HCT116 (cell line): ENCODE results near the gene ZNF620. TPM values are rescaled to one million over a fixed set of nuclear protein-coding genes. Genes with fewer than 3 reads are reported as not detected.

Experiments used
- ATAC-seq: fragments of 200-7000 bp; cut with Tn5 transposase; 2 replicates; pipeline ENCODE4 v1.9.1; 2020; ENCODE audit warnings: mild to moderate bottlenecking, moderate library complexity
- BruUV-seq: library from RNA; stranded (reverse); fragments of 400-500 nt; replicated peaks from 2 replicates; lab custom pipeline; 2021; lab: Mats Ljungman, UMichigan
- CTCF ChIA-PET: fragments of 300-600 bp; sonication (Branson Sonifier 250); formaldehyde crosslinking; loops from one replicate; lab custom pipeline; 2021; ENCODE audit warnings: antibody characterized with exemption; lab: Charles Lee
- POLR2A ChIA-PET: fragments of 300-600, 350-600 bp; sonication (Branson Sonifier 250); formaldehyde crosslinking; loops from one replicate; lab custom pipeline; 2021; ENCODE audit warnings: antibody characterized with exemption; lab: Charles Lee
- RAD21 ChIA-PET, 2 experiments: fragments of 300-600 bp; sonication (Branson Sonifier 250); formaldehyde crosslinking; loops; one replicate each; lab custom pipeline; 2023; ENCODE audit warnings: low total read pairs in 2 of 2; ENCODE audit not compliant: uncharacterized antibody in 2 of 2, unreplicated experiment in 2 of 2, low non-redundant PET in 1 of 2; lab: Charles Lee
- DNase-seq: peaks from one replicate; pipeline ENCODE4 v3.0.0-alpha.2; 2010; ENCODE audit warnings: low read depth, low spot score
- H2AFZ ChIP-seq: fragments of 200-600 bp; shearing (Covaris generic), sonication (generic); 2 replicates; pipeline ENCODE4 v1.6.1; 2017; ENCODE audit warnings: low read depth, mixed run types, mixed read lengths, antibody characterized with exemption, low read length; ENCODE audit not compliant: poor library complexity, severe bottlenecking
- H3K27ac ChIP-seq: 2 replicates; pipeline ENCODE4 v1.5.1; 2012; ENCODE audit warnings: low read depth, low read length
- H3K27me3 ChIP-seq: fragments of 200-600 bp; sonication (generic); 2 replicates; pipeline ENCODE4 v1.6.1; 2016; ENCODE audit warnings: mixed run types, low read length, mixed read lengths; ENCODE audit not compliant: insufficient read depth
- H3K36me3 ChIP-seq, 2 experiments: fragments of 200-500 bp in 1 of 2; fragments of 200-600 bp in 1 of 2; sonication (Bioruptor generic) in 1 of 2; sonication (generic) in 1 of 2; 2 replicates each; pipeline versions ENCODE4 v1.5.1 to v1.6.1; 2014 to 2016; ENCODE audit warnings: low read length in 2 of 2, inconsistent platforms in 1 of 2, mixed read lengths in 1 of 2, mixed run types in 1 of 2; ENCODE audit not compliant: insufficient read depth in 2 of 2, control insufficient read depth in 1 of 2
- H3K4me1 ChIP-seq, 2 experiments: fragments of 200-600 bp in 1 of 2; sonication (generic) in 1 of 2; 2 replicates each; pipeline versions ENCODE4 v1.5.1 to v1.6.1; 2012 to 2017; ENCODE audit warnings: low read length in 2 of 2, inconsistent platforms in 1 of 2, mild to moderate bottlenecking in 1 of 2, mixed read lengths in 1 of 2, mixed run types in 1 of 2, moderate library complexity in 1 of 2; ENCODE audit not compliant: insufficient read depth in 2 of 2, control insufficient read depth in 1 of 2
- H3K4me2 ChIP-seq: fragments of 200-600 bp; sonication (generic); 2 replicates; pipeline ENCODE4 v1.6.1; 2017; ENCODE audit warnings: mixed run types, low read length, mixed read lengths
- H3K4me3 ChIP-seq, 2 experiments: fragments of 200-600 bp in 1 of 2; sonication (generic) in 1 of 2; replicated peaks in 1 of 2; 2 replicates each; pipeline ENCODE4 v1.5.1; 2011 to 2016; ENCODE audit warnings: low read length in 2 of 2, control low read depth in 1 of 2, low read depth in 1 of 2, mild to moderate bottlenecking in 1 of 2, mixed read lengths in 1 of 2, mixed run types in 1 of 2
- H3K79me2 ChIP-seq: fragments of 200-600 bp; sonication (generic); 2 replicates; pipeline ENCODE4 v1.6.1; 2017; ENCODE audit warnings: mild to moderate bottlenecking, mixed run types, low read length, moderate library complexity, mixed read lengths; ENCODE audit not compliant: insufficient read depth
- H3K9ac ChIP-seq: fragments of 200-600 bp; sonication (generic); 2 replicates; pipeline ENCODE4 v1.6.1; 2016; ENCODE audit warnings: low read length, mixed read lengths
- H3K9me2 ChIP-seq: fragments of 200-600 bp; sonication (generic), shearing (Covaris generic); 2 replicates; pipeline ENCODE4 v1.6.1; 2017; ENCODE audit warnings: mixed run types, mild to moderate bottlenecking, moderate library complexity; ENCODE audit not compliant: insufficient read depth
- H3K9me3 ChIP-seq, 2 experiments: fragments of 200-500 bp in 1 of 2; fragments of 200-600 bp in 1 of 2; sonication (Bioruptor generic) in 1 of 2; sonication (generic) in 1 of 2; 2 replicates each; pipeline ENCODE4 v1.6.1; 2014 to 2017; ENCODE audit warnings: low read length in 2 of 2, mixed read lengths in 2 of 2, inconsistent platforms in 1 of 2, low read depth in 1 of 2, mild to moderate bottlenecking in 1 of 2, mixed run types in 1 of 2, moderate library complexity in 1 of 2; ENCODE audit not compliant: control insufficient read depth in 1 of 2, insufficient read depth in 1 of 2
- H4K20me1 ChIP-seq: fragments of 200-600 bp; sonication (generic), shearing (Covaris generic); 2 replicates; pipeline ENCODE4 v1.6.1; 2017; ENCODE audit warnings: mixed run types, mild to moderate bottlenecking, moderate library complexity; ENCODE audit not compliant: insufficient read depth
- CBX3 ChIP-seq: IDR thresholded peaks from 2 replicates; pipeline ENCODE4 v1.6.1; 2012; ENCODE audit warnings: low read depth
- CEBPB ChIP-seq: IDR thresholded peaks from 2 replicates; pipeline ENCODE4 v1.6.1; 2012; ENCODE audit warnings: low read depth
- EZH2 ChIP-seq: fragments of 200-600 bp; sonication (generic); IDR thresholded peaks from 2 replicates; pipeline ENCODE4 v1.6.1; 2017; ENCODE audit warnings: antibody characterized with exemption, mixed run types
- RAD21 ChIP-seq: IDR thresholded peaks from 2 replicates; pipeline ENCODE4 v1.6.1; 2012; ENCODE audit warnings: low read depth, mild to moderate bottlenecking
- REST ChIP-seq: IDR thresholded peaks from 2 replicates; pipeline ENCODE4 v1.6.1; 2012; ENCODE audit warnings: low read depth
- SRF ChIP-seq: IDR thresholded peaks from 2 replicates; pipeline ENCODE4 v1.6.1; 2012; ENCODE audit warnings: low read depth
- ZBTB33 ChIP-seq: IDR thresholded peaks from 2 replicates; pipeline ENCODE4 v1.6.1; 2011; ENCODE audit warnings: mild to moderate bottlenecking, low read length, moderate library complexity; ENCODE audit not compliant: insufficient replicate concordance; ENCODE audit errors: extremely low read depth
- intact Hi-C: fragments of 100-400 bp; cut with micrococcal nuclease; formaldehyde crosslinking; loops from 2 replicates; pipeline ENCODE4 v1.10.0; 2022
- total RNA-seq: library from RNA; stranded (reverse); gene quantifications from one replicate; pipeline ENCODE4 v1.2.1, GENCODE V29; 2021; ENCODE audit not compliant: unreplicated experiment

The ZNF620 gene
- total RNA-seq, 1 experiment from 2014 or later, result 10.2 TPM

- no TSS peak for BruUV-seq
- POLR2A ChIA-PET, result no interaction called here
Measured at GRCh38 chr3:40521254-40521653, 15.4 kb downstream of the ZNF620 start.

More at GRCh38 chr3:40521254-40521653, 15.4 kb downstream of the ZNF620 start:
- no peak overlapping the region for H3K4me2 ChIP-seq
- intact Hi-C loops, result no loop called here
- no peak overlapping the region for H3K9ac ChIP-seq
- peaks cover 10% of the 10 kb centered on the region for H3K79me2 ChIP-seq
- H3K4me3 ChIP-seq, result no peak overlapping the region
- DNase-seq, result no peak
- no peaks in the 10 kb centered on the region for H3K9me2 ChIP-seq
- ATAC-seq, result no peak
- CTCF ChIA-PET, result no interaction called here
- H3K36me3 ChIP-seq, result peaks cover 2 to 4% of the 10 kb centered on the region in 2 experiments; a peak in 2 of 4 replicates
- H4K20me1 ChIP-seq, result no peaks in the 10 kb centered on the region
- no peaks in the 10 kb centered on the region for H3K27me3 ChIP-seq
- peaks cover 0 to 18% of the 10 kb centered on the region in 2 experiments; a peak in 1 of 4 replicates for H3K4me1 ChIP-seq
- no peak overlapping the region for H3K27ac ChIP-seq
- H2AFZ ChIP-seq, result no peak overlapping the region
- no peaks in the 10 kb centered on the region for H3K9me3 ChIP-seq
- RAD21 ChIA-PET, result no interaction called here
- TF ChIP-seq REST (no peak), CBX3 (no peak), SRF (no peak), RAD21 (no peak), CEBPB (no peak), EZH2 (no peak), ZBTB33 (no peak)
